Measurements from ENCODE around the gene CDH15. TPM values are rescaled to one million over a fixed set of nuclear protein-coding genes. Genes with fewer than 3 reads are reported as not detected.

Gene CDH15
- total and polyA plus RNA-seq, 2 of the 13 experiments (the other 11 are each of a cell fraction or from before 2014, with no cell fraction given): 0.74 to 2.2 TPM

DNA sequence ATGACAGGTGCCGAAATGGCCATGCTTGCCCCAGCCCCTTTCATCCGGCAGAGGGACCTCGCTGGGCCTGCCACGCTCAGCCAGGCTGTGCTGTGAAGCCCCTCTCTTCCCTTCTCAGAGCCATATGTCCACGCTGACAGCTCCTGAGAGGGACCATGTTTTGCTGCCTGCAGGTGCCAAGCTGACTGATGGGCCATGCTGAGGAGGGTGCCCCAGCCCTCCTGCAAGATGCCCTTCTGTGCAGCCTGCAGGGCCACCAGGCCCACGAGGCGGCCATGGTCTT, 33.1 kb upstream of the CDH15 start (continued):
- TF ChIP-seq HNF4A (CRISPR knock-in tag; IDR thresholded peaks at IDR 0.05) (no peak), MYNN (CRISPR knock-in tag; IDR thresholded peaks at IDR 0.05; ENCODE audit: low read depth) (no peak), FLYWCH1 (CRISPR knock-in tag; IDR thresholded peaks at IDR 0.05) (no peak), ZNF501 (CRISPR knock-in tag; IDR thresholded peaks at IDR 0.05) (no peak), FOXK1 (CRISPR knock-in tag; IDR thresholded peaks at IDR 0.05; ENCODE audit: borderline replicate concordance, low read depth) (no peak), GATAD2A (CRISPR knock-in tag; IDR thresholded peaks at IDR 0.05) (no peak)

DNA sequence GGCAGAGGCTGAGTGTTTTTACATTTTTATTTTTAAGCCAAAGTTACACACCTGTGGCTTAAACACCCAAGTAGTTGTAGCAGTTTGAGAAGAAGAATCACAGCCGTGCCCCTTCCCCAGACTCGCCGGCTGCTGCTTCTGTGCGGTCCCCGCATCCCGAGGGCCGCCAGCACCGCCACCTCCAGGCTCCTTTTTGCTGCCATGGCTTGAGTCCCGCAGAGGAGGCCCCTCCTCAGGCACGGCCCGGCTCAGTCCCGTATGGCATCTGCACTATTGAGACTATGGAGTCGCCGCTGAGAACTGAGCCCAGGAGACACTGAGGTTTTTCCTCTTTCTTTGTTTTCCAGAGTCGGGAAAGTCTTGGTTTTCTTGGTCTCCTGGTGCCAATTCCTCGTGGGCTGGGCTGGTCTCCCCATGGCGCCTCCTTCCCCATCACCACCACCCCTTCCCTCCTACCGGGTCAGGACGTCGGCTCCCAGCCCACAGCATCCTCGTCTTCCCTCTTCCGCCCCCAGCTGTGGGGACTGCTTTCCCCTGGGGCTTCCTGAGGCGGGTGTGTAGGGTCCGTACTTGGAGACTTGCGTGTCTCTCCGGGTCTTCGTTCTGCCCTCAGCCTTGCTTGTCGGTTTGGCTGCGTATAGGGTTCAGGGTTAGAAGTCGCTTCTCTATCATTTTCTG, 32.6 kb upstream of the CDH15 start:
- no peak overlapping the region for H3K9ac ChIP-seq (ENCODE audit: insufficient read depth, low read depth, low read length)
- H4K20me1 ChIP-seq (ENCODE audit: insufficient read depth, low read length): no peaks in the 10 kb centered on the region
- ATAC-seq (no peak), FAIRE-seq (no peak), DNase-seq (ENCODE audit: low spot score) (no peak)
- no peaks in the 10 kb centered on the region for H3K27me3 ChIP-seq (ENCODE audit: control insufficient read depth in 1 of 2, insufficient read depth in 2 of 2, low read length in 2 of 2)
- H3K4me1 ChIP-seq (ENCODE audit: insufficient read depth, low read length): no peaks in the 10 kb centered on the region
- ChIA-PET POLR2A (no interaction called here), CTCF (ENCODE audit: low intra/inter-chr PET ratio, low total read pairs) (no interaction called here)
- in situ Hi-C loops (cut with HindIII; ENCODE audit: extremely low pct_ligation_motif_present, low pct_unique_long_range_greater_than_20kb) (no loop called here), intact Hi-C loops (cut with micrococcal nuclease; ENCODE audit: unreplicated experiment) (no loop called here)
- TF ChIP-seq ZMYM4 (CRISPR knock-in tag; IDR thresholded peaks at IDR 0.05) (no peak), ZNF550 (CRISPR knock-in tag; IDR thresholded peaks at IDR 0.05; ENCODE audit: borderline replicate concordance) (no peak), ZNF709 (CRISPR knock-in tag; IDR thresholded peaks at IDR 0.05) (no peak), DDIT3 (CRISPR knock-in tag; IDR thresholded peaks at IDR 0.05) (no peak), KLF16 (CRISPR knock-in tag; IDR thresholded peaks at IDR 0.05) (no peak), SIN3A (IDR thresholded peaks at IDR 0.05; ENCODE audit: borderline replicate concordance, low read depth, low read length) (no peak), IKZF4 (CRISPR knock-in tag; IDR thresholded peaks at IDR 0.05; ENCODE audit: borderline replicate concordance, low read depth, not compliant biosample characterization) (no peak), ZFAT (CRISPR knock-in tag; conservative IDR thresholded peaks at IDR 0.05) (no peak), RARA (CRISPR knock-in tag; IDR thresholded peaks at IDR 0.05) (no peak)
- 98% methylated on average over 30 of the region's 30 CpGs for WGBS (ENCODE audit: low lambda C conversion rate)
- H3K36me3 ChIP-seq (replicated peaks in 1 of 2; ENCODE audit: control insufficient read depth in 1 of 2, insufficient read depth in 2 of 2, low read length in 2 of 2): peaks cover 20 to 37% of the 10 kb centered on the region in 2 experiments; a peak in 4 of 5 replicates
- H3K9me3 ChIP-seq (ENCODE audit: low read length): no peaks in the 10 kb centered on the region
- no peaks in the 10 kb centered on the region for H3K79me2 ChIP-seq (ENCODE audit: insufficient read depth, low read length)
- no peak overlapping the region for H3K27ac ChIP-seq (ENCODE audit: extremely low read length, insufficient read depth, low read length)
- H3K4me2 ChIP-seq (ENCODE audit: low read depth, low read length): no peak overlapping the region
- no peak overlapping the region for H2AFZ ChIP-seq (ENCODE audit: low read length)
- BruUV-seq (replicated peaks): no TSS peak
- H3K4me3 ChIP-seq (replicated peaks in 1 of 3; ENCODE audit: insufficient read depth in 1 of 3, low read depth in 2 of 3, low read length in 3 of 3): no peak overlapping the region
